ENCODE measurements around the gene BLMH.

DNA sequence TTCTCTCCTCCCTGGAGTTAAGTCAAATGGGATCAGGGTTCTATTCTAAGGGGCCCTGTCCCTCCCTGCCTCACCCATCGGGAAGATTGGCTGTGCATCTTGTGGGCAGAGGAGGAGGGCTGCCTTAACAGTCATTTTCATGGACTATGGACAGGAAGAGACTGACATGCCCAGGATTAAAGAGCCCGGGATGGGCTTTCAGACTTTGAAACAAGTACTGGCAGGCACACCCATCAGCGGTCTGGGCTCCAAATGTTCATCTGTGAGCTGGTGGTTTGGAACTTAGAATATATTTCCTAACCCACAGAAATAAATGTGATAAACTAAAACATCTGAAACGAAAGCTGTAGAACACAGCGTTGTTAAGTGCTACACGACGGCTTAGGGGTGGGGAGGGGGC is 62.7 kb downstream of the BLMH start:
- TF ChIP-seq CHD4 (IDR thresholded peaks at IDR 0.05; ENCODE audit: insufficient read depth, insufficient replicate concordance, low read depth, low read length, poor library complexity, severe bottlenecking), result no peak
- no peak for TF ChIP-seq ATF1 (CRISPR knock-in tag; IDR thresholded peaks at IDR 0.05)
- TF ChIP-seq ATF1 (tag; IDR thresholded peaks at IDR 0.05), result no peak
- TF ChIP-seq ZNF780A (CRISPR knock-in tag; IDR thresholded peaks at IDR 0.05), result no peak
- TF ChIP-seq NFE2L1 (tag; IDR thresholded peaks at IDR 0.05; ENCODE audit: borderline replicate concordance, low read depth), result no peak
- TF ChIP-seq SRF (CRISPR knock-in tag; IDR thresholded peaks at IDR 0.05), result no peak
- no peak for TF ChIP-seq E2F5 (CRISPR knock-in tag; IDR thresholded peaks at IDR 0.05)
- TF ChIP-seq CTCF (IDR thresholded peaks at IDR 0.05 in 2 of 3, conservative IDR thresholded peaks at IDR 0.05 in 1 of 3; ENCODE audit: insufficient read depth in 2 of 3, low read depth in 1 of 3, low read length in 3 of 3), result no peak
- TF ChIP-seq POLR2AphosphoS5 (IDR thresholded peaks at IDR 0.05; ENCODE audit: control insufficient read depth, insufficient read depth, low read depth, low read length), result no peak
- no peak for TF ChIP-seq ZNF707 (CRISPR knock-in tag; conservative IDR thresholded peaks at IDR 0.05)
- TF ChIP-seq STAT6 (CRISPR knock-in tag; IDR thresholded peaks at IDR 0.05), result no peak

Data from K562 (cell line).